Transverse colon (tissue), 4 donors: Measurements from ENCODE around the gene UVRAG. TPM values are rescaled to one million over a fixed set of nuclear protein-coding genes. Genes with fewer than 3 reads are reported as not detected.

Experiments used
- DNase-seq: peaks from one replicate; pipeline ENCODE4 v3.0.0-alpha.2; 2019
- H3K27ac ChIP-seq, 4 donors: fragments of 200-600 bp; sonication (generic); 2 replicates each; pipeline ENCODE4 v1.5.1; 2016 to 2018; ENCODE audit warnings: inconsistent platforms in 4 of 4
- H3K27me3 ChIP-seq: fragments of 200-600 bp; sonication (generic); 2 replicates; pipeline ENCODE4 v1.5.1; 2017; ENCODE audit warnings: inconsistent platforms
- H3K36me3 ChIP-seq, 4 donors: fragments of 200-600 bp; sonication (generic); 2 replicates each; pipeline ENCODE4 v1.5.1; 2017 to 2019; ENCODE audit warnings: inconsistent platforms in 4 of 4
- H3K4me1 ChIP-seq, 4 donors: fragments of 200-600 bp; sonication (generic); 2 replicates each; pipeline ENCODE4 v1.5.1; 2017 to 2020; ENCODE audit warnings: inconsistent platforms in 4 of 4
- H3K4me3 ChIP-seq, 4 donors: fragments of 200-600 bp; sonication (generic); 1 replicate in 1 of 4; 2 replicates in 3 of 4; pipeline versions ENCODE4 v1.5.1 to v1.6.1; 2017 to 2019; ENCODE audit warnings: inconsistent platforms in 4 of 4
- H3K9me3 ChIP-seq, 2 donors: fragments of 200-600 bp; sonication (generic); 2 replicates each; pipeline ENCODE4 v1.5.1; 2017 to 2019; ENCODE audit warnings: inconsistent platforms in 2 of 2
- EP300 ChIP-seq: sonication (generic); formaldehyde crosslinking; IDR thresholded peaks from one replicate; pipeline ENCODE4 v1.6.1; 2017; ENCODE audit warnings: antibody characterized with exemption, low read depth
- POLR2A ChIP-seq: fragments of 450-650 bp; IDR thresholded peaks from one replicate; pipeline ENCODE4 v1.6.1; 2016; ENCODE audit warnings: antibody characterized with exemption, mild to moderate bottlenecking, moderate library complexity
- POLR2AphosphoS5 ChIP-seq, 3 donors: sonication (generic); formaldehyde crosslinking; IDR thresholded peaks; one replicate each; pipeline ENCODE4 v1.6.1; 2016; ENCODE audit warnings: antibody characterized with exemption in 3 of 3
- WGBS, 2 donors: methylation state at CpG; one replicate each; pipeline ENCODE4 v1.1.5; 2018; ENCODE audit warnings: low coverage in 1 of 2; 5-methylcytosine and 5-hydroxymethylcytosine counted together
- in situ Hi-C, 4 donors: fragments of 200-750 bp; cut with MboI; loops; one replicate each; pipeline versions ENCODE4 v1.15.0 to v1.15.1; 2017; ENCODE audit warnings: low sequenced_read_pairs in 3 of 4, low pct_ligation_motif_present in 1 of 4, low pct_unique_long_range_greater_than_20kb in 1 of 4
- intact Hi-C: fragments of 100-400 bp; cut with DNase I; formaldehyde crosslinking; loops from one replicate; pipeline ENCODE4 v1.15.1; 2023; ENCODE audit warnings: low total_unique reads
- total RNA-seq, 4 donors: library from RNA; depleted of rRNA; stranded (reverse); fragments of >200 nt; gene quantifications; one replicate each; pipeline ENCODE4 v1.1.0, GENCODE V29; 2016
- TF ChIP-seq, protein P1 (sequence below), 5 experiments: fragments of 200-600 bp in 3 of 5; fragments of 450-650 bp in 2 of 5; sonication (generic) in 3 of 5; IDR thresholded peaks; 1 replicate in 2 of 5; 2 replicates in 3 of 5; pipeline ENCODE4 v1.5.1; 2016 to 2017; ENCODE audit warnings: antibody characterized with exemption in 5 of 5, inconsistent platforms in 3 of 5, mild to moderate bottlenecking in 2 of 5, moderate library complexity in 1 of 5

Gene UVRAG
- total RNA-seq, 4 donors from 2014 or later, result 12.7 to 34.6 (median 19.3) TPM

DNA sequence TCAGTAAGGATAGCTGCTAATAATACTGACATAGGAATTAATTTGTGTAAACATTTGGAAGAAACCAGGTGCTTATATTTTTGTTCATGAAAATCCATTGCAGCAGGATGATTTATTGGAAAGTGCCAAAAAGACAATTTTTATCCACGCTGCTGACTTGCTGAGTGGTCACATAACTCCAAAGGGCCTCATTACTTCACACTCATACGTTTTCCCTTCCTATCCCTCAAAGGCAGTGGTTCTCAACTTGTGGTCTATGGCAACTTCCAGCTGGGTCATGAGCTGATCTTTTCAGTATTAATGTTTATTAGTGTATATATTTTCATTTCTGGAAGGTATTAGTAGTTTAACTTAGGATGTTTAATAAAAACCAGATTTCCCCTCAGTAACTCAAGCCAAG, 178.1 kb downstream of the UVRAG start:
- no peaks in the 10 kb centered on the region for H3K27me3 ChIP-seq
- no peak overlapping the region for H3K4me3 ChIP-seq
- WGBS, 2 donors, result 88 to 93% methylated on average over 2 of the region's 2 CpGs

DNA sequence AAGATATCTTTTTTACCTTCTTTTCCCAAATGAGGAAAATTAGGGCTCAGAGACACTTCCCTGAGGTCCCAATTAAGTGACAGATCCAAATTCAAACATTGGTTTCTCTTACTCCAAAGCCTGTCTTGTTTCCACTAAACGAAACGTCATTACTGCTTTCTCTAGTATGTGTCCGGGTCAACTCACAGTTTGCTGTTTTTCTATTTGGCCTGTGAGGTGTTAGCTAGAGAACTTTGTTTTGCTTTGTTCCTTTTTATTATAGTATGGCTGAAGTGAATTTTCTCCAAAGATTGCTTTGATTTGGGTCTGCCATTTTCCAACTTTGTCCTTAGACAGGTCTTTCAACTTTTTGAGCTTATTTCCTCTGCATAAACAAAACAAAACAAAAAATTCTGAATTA, 179.6 kb downstream of the UVRAG start:
- in situ Hi-C loops, result no loop called here
- no peaks in the 10 kb centered on the region for H3K36me3 ChIP-seq
- no peaks in the 10 kb centered on the region for H3K9me3 ChIP-seq

More for the DNA sequence above, 178.1 kb downstream of the UVRAG start:
- DNase-seq, result no peak
- Histone ChIP-seq H3K27ac (no peak overlapping the region), H3K36me3 (no peaks in the 10 kb centered on the region), H3K4me1 (peaks cover 0 to 3% (median 0%) of the 10 kb centered on the region in 4 donors), H3K9me3 (no peaks in the 10 kb centered on the region)
- TF ChIP-seq POLR2A, result no peak
- no peak for TF ChIP-seq EP300
- no peak for TF ChIP-seq POLR2AphosphoS5 (IDR thresholded peaks at IDR 0.05)
- TF ChIP-seq, protein P1, sequence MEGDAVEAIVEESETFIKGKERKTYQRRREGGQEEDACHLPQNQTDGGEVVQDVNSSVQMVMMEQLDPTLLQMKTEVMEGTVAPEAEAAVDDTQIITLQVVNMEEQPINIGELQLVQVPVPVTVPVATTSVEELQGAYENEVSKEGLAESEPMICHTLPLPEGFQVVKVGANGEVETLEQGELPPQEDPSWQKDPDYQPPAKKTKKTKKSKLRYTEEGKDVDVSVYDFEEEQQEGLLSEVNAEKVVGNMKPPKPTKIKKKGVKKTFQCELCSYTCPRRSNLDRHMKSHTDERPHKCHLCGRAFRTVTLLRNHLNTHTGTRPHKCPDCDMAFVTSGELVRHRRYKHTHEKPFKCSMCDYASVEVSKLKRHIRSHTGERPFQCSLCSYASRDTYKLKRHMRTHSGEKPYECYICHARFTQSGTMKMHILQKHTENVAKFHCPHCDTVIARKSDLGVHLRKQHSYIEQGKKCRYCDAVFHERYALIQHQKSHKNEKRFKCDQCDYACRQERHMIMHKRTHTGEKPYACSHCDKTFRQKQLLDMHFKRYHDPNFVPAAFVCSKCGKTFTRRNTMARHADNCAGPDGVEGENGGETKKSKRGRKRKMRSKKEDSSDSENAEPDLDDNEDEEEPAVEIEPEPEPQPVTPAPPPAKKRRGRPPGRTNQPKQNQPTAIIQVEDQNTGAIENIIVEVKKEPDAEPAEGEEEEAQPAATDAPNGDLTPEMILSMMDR (IDR thresholded peaks at IDR 0.05), result no peak
- in situ Hi-C loops, result no loop called here
- intact Hi-C loops, result no loop called here

DNA sequence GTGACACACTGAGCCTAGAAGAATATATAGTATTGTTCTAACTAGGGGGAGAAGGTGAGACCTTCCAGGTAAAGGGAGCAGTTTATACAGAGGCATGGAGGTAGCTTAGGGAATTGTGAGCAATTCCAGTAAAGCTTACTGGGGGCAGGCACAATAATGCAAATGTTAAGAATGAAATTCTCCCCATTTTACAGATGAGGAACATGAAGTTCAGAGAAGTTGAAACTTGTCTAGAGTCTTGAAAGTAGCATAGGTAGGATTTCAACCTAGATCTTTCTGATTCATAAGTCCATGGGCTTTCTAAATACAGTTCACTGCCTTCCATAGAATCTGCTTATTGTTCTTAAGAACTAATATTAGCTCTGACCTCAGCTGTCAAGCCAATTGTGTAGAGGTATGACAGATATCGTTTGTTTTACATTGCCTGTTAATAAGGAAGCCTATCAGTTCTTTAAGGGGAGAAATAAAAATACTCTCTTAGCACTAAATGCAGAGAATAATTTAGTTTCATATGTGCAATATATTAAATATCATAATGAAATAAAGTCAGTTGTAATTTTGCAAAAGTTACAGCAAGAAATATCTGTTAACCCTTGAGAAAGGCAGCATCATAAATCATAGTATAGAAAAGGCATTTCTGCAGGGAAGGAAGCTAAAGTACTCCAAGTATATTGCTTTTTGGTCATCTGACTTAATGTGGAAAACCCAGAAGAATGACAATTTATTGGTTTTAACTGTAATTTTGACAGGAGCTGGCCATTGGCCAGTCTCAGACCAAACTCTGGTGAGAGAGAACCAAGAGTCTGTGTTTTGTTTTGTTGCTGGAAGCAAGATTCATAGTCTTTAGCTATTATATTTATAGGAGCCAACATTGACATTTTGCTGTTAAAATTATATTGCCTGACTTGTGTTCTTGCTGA, 181.8 kb downstream of the UVRAG start:
- no peak overlapping the region for H3K4me3 ChIP-seq
- WGBS, 2 donors, result 65 to 71% methylated on average over 1 of the region's 1 CpG
- intact Hi-C loops (no loop called here), in situ Hi-C loops (no loop called here)
- no peak for DNase-seq
- H3K36me3 ChIP-seq, result no peaks in the 10 kb centered on the region
- no peak overlapping the region for H3K27ac ChIP-seq
- TF ChIP-seq POLR2AphosphoS5 (IDR thresholded peaks at IDR 0.05), result no peak
- TF ChIP-seq POLR2A, result no peak
- no peak for TF ChIP-seq EP300
- TF ChIP-seq, protein P1 (IDR thresholded peaks at IDR 0.05), result no peak
- no peaks in the 10 kb centered on the region for H3K27me3 ChIP-seq
- no peaks in the 10 kb centered on the region for H3K9me3 ChIP-seq
- peaks cover 0 to 3% (median 0%) of the 10 kb centered on the region in 4 donors for H3K4me1 ChIP-seq

More for the DNA sequence above, 179.6 kb downstream of the UVRAG start:
- DNase-seq, result no peak
- no peak for TF ChIP-seq EP300
- no peak for TF ChIP-seq POLR2A
- TF ChIP-seq, protein P1 (IDR thresholded peaks at IDR 0.05), result no peak
- TF ChIP-seq POLR2AphosphoS5 (IDR thresholded peaks at IDR 0.05), result no peak
- peaks cover 0 to 3% (median 0%) of the 10 kb centered on the region in 4 donors for H3K4me1 ChIP-seq
- H3K27me3 ChIP-seq, result no peaks in the 10 kb centered on the region
- intact Hi-C loops, result no loop called here
- H3K4me3 ChIP-seq, result no peak overlapping the region
- WGBS, 2 donors, result 94 to 100% methylated on average over 3 of the region's 3 CpGs
- no peak overlapping the region for H3K27ac ChIP-seq

DNA sequence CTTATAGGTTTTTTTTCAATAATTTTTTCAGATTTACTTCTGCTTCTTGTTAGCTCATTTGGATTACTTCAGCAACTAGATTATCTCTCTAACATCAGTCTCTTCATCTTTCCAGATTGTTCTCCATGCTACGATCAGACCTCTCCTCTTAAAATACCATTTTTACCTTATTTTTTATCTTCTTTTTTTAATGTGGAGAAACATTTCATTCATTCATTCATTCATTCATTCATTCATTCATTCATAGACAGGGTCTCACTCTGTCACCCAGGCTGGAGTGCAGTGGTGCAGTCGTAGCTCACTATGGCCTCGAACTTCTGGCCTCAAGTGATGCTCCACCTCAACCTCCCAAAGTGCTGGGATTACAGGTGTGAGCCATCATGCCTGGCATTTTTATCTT, 189.4 kb downstream of the UVRAG start:
- DNase-seq, result no peak

More for the DNA sequence above, 189.4 kb downstream of the UVRAG start:
- Histone ChIP-seq H3K27ac (no peak overlapping the region), H3K4me1 (no peaks in the 10 kb centered on the region), H3K36me3 (peaks cover 0 to 33% (median 0%) of the 10 kb centered on the region in 4 donors), H3K27me3 (no peaks in the 10 kb centered on the region), H3K9me3 (no peaks in the 10 kb centered on the region), H3K4me3 (no peak overlapping the region)
- intact Hi-C loops (no loop called here), in situ Hi-C loops (no loop called here)
- 95 to 100% methylated on average over 1 to 3 of the region's 3 CpGs for WGBS, 2 donors
- TF ChIP-seq EP300 (no peak), POLR2A (no peak), POLR2AphosphoS5 (IDR thresholded peaks at IDR 0.05) (no peak)
- TF ChIP-seq, protein P1 (IDR thresholded peaks at IDR 0.05), result no peak
